HEK293 (cell line): ENCODE results near the gene KIF23.

Experiments used
- CTCF ChIA-PET: fragments of 350-600 bp; formaldehyde crosslinking; extraction: SDS; loops from one replicate; lab custom pipeline; 2021; ENCODE audit warnings: antibody characterized with exemption; lab: Yijun Ruan, JAX
- POLR2A ChIA-PET: fragments of 300-600 bp; formaldehyde crosslinking; extraction: SDS; loops from one replicate; lab custom pipeline; 2020; ENCODE audit warnings: antibody characterized with exemption, inconsistent platforms; lab: Yijun Ruan, JAX
- H3K27ac ChIP-seq: fragments of 200-500 bp; sonication (Bioruptor generic); 2 replicates; pipeline ENCODE4 v1.5.1; 2014; ENCODE audit warnings: low read depth, low read length, control low read depth, inconsistent platforms; ENCODE audit errors: extremely low read depth
- H3K36me3 ChIP-seq, 2 experiments: fragments of 200-500 bp in 1 of 2; sonication (Bioruptor generic) in 1 of 2; 1 replicate in 1 of 2; 2 replicates in 1 of 2; pipeline ENCODE4 v1.5.1; 2014 to 2017; ENCODE audit warnings: inconsistent platforms in 2 of 2, low read length in 2 of 2; ENCODE audit not compliant: control insufficient read depth in 2 of 2, insufficient read depth in 1 of 2
- H3K4me1 ChIP-seq: fragments of 200-500 bp; sonication (Bioruptor generic); 2 replicates; pipeline ENCODE4 v1.5.1; 2014; ENCODE audit warnings: mild to moderate bottlenecking, low read length, inconsistent platforms; ENCODE audit not compliant: control insufficient read depth, insufficient read depth
- H3K4me3 ChIP-seq: 2 replicates; pipeline ENCODE4 v1.5.1; 2011; ENCODE audit warnings: low read depth, mild to moderate bottlenecking, control low read depth, low read length, moderate library complexity
- H3K9me3 ChIP-seq: fragments of 200-500 bp; sonication (Bioruptor generic); 2 replicates; pipeline ENCODE4 v1.5.1; 2014; ENCODE audit warnings: low read depth, low read length, inconsistent platforms; ENCODE audit not compliant: control insufficient read depth, insufficient read depth
- BCL11A ChIP-seq: fragments of 450-650 bp; formaldehyde crosslinking; IDR thresholded peaks from 2 replicates; pipeline ENCODE4 v1.5.1; 2016; ENCODE audit warnings: low read depth, missing biosample characterization, missing genetic modification characterization
- PATZ1 ChIP-seq: fragments of 450-650 bp; formaldehyde crosslinking; IDR thresholded peaks from 2 replicates; pipeline ENCODE4 v1.5.1; 2016; ENCODE audit warnings: missing biosample characterization, missing genetic modification characterization
- PRDM2 ChIP-seq: fragments of 450-650 bp; formaldehyde crosslinking; IDR thresholded peaks from 2 replicates; pipeline ENCODE4 v1.5.1; 2016; ENCODE audit warnings: missing biosample characterization, missing genetic modification characterization, borderline replicate concordance
- ZBTB6 ChIP-seq: fragments of 450-650 bp; formaldehyde crosslinking; IDR thresholded peaks from 2 replicates; pipeline ENCODE4 v1.5.1; 2017; ENCODE audit warnings: missing biosample characterization, missing genetic modification characterization
- ZNF2 ChIP-seq: fragments of 450-650 bp; formaldehyde crosslinking; IDR thresholded peaks from 2 replicates; pipeline ENCODE4 v1.5.1; 2016; ENCODE audit warnings: missing biosample characterization, missing genetic modification characterization
- ZNF24 ChIP-seq: fragments of 450-650 bp; formaldehyde crosslinking; IDR thresholded peaks from 2 replicates; pipeline ENCODE4 v1.5.1; 2016; ENCODE audit warnings: missing biosample characterization, missing genetic modification characterization
- ZNF37A ChIP-seq: fragments of 450-650 bp; IDR thresholded peaks from 2 replicates; pipeline ENCODE4 v1.5.1; 2018; ENCODE audit warnings: missing biosample characterization, missing genetic modification characterization
- ZNF416 ChIP-seq: fragments of 450-650 bp; formaldehyde crosslinking; IDR thresholded peaks from 2 replicates; pipeline ENCODE4 v1.5.1; 2016; ENCODE audit warnings: missing biosample characterization, missing genetic modification characterization
- ZNF449 ChIP-seq: fragments of 450-650 bp; formaldehyde crosslinking; IDR thresholded peaks from 2 replicates; pipeline ENCODE4 v1.5.1; 2017; ENCODE audit warnings: missing biosample characterization, mild to moderate bottlenecking, missing genetic modification characterization, moderate library complexity
- ZNF549 ChIP-seq: fragments of 450-650 bp; IDR thresholded peaks from 2 replicates; pipeline ENCODE4 v1.5.1; 2018; ENCODE audit warnings: missing biosample characterization, missing genetic modification characterization, mild to moderate bottlenecking, inconsistent platforms, moderate library complexity
- ZNF555 ChIP-seq: fragments of 450-650 bp; formaldehyde crosslinking; conservative IDR thresholded peaks from 2 replicates; pipeline ENCODE4 v1.5.1; 2017; ENCODE audit warnings: missing biosample characterization, mild to moderate bottlenecking, missing genetic modification characterization, inconsistent platforms
- ZNF621 ChIP-seq: fragments of 450-650 bp; formaldehyde crosslinking; IDR thresholded peaks from 2 replicates; pipeline ENCODE4 v1.5.1; 2017; ENCODE audit warnings: missing biosample characterization, missing genetic modification characterization
- ZNF624 ChIP-seq: fragments of 450-650 bp; formaldehyde crosslinking; IDR thresholded peaks from 2 replicates; pipeline ENCODE4 v1.5.1; 2017; ENCODE audit warnings: missing biosample characterization, missing genetic modification characterization
- ZNF843 ChIP-seq: fragments of 450-650 bp; formaldehyde crosslinking; IDR thresholded peaks from 2 replicates; pipeline ENCODE4 v1.5.1; 2016; ENCODE audit warnings: missing biosample characterization, missing genetic modification characterization
- TF ChIP-seq, protein P1 (sequence below): fragments of 450-650 bp; formaldehyde crosslinking; conservative IDR thresholded peaks from 2 replicates; pipeline ENCODE4 v1.5.1; 2016; ENCODE audit warnings: low read depth, missing biosample characterization, missing genetic modification characterization
- TF ChIP-seq, protein P2 (sequence below): fragments of 450-650 bp; formaldehyde crosslinking; IDR thresholded peaks from 2 replicates; pipeline ENCODE4 v1.5.1; 2016; ENCODE audit warnings: missing biosample characterization, missing genetic modification characterization

KIF23 gene

GRCh38 chr15:69472046-69472445 lies 57.9 kb downstream of the KIF23 start:
- H3K4me1 ChIP-seq = peaks cover 16% of the 10 kb centered on the region
- TF ChIP-seq ZNF621 (tag by site-specific recombination) (no peak), ZNF24 (tag by site-specific recombination) (no peak), ZNF624 (tag by site-specific recombination) (no peak), PRDM2 (no peak), ZNF549 (tag by site-specific recombination) (no peak), ZNF416 (tag by site-specific recombination) (no peak), BCL11A (tag by site-specific recombination) (no peak), ZNF449 (no peak)
- TF ChIP-seq, protein P1, sequence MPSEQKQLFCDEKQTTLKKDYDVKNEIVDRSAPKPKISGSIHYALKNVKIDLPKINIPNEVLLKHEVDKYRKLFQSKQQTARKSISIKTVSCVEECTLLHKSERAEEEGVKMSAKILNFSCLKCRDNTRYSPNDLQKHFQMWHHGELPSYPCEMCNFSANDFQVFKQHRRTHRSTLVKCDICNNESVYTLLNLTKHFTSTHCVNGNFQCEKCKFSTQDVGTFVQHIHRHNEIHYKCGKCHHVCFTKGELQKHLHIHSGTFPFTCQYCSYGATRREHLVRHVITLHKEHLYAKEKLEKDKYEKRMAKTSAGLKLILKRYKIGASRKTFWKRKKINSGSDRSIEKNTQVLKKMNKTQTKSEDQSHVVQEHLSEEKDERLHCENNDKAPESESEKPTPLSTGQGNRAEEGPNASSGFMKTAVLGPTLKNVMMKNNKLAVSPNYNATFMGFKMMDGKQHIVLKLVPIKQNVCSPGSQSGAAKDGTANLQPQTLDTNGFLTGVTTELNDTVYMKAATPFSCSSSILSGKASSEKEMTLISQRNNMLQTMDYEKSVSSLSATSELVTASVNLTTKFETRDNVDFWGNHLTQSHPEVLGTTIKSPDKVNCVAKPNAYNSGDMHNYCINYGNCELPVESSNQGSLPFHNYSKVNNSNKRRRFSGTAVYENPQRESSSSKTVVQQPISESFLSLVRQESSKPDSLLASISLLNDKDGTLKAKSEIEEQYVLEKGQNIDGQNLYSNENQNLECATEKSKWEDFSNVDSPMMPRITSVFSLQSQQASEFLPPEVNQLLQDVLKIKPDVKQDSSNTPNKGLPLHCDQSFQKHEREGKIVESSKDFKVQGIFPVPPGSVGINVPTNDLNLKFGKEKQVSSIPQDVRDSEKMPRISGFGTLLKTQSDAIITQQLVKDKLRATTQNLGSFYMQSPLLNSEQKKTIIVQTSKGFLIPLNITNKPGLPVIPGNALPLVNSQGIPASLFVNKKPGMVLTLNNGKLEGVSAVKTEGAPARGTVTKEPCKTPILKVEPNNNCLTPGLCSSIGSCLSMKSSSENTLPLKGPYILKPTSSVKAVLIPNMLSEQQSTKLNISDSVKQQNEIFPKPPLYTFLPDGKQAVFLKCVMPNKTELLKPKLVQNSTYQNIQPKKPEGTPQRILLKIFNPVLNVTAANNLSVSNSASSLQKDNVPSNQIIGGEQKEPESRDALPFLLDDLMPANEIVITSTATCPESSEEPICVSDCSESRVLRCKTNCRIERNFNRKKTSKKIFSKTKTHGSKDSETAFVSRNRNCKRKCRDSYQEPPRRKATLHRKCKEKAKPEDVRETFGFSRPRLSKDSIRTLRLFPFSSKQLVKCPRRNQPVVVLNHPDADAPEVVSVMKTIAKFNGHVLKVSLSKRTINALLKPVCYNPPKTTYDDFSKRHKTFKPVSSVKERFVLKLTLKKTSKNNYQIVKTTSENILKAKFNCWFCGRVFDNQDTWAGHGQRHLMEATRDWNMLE (tag by site-specific recombination) = no peak
- ChIA-PET CTCF (interaction anchor here (0.6 to 1.6 kb wide), 2 partner anchors 9 to 995 kb away, joined by 3 to 6 read pairs; no protein-coding TSS in a partner anchor), POLR2A (interaction anchor here (1.0 kb wide), 1 partner anchor 9 kb away, joined by 3 read pairs; no protein-coding TSS in a partner anchor)
- H3K4me3 ChIP-seq = no peak overlapping the region
- H3K9me3 ChIP-seq = no peaks in the 10 kb centered on the region
- no peak overlapping the region for H3K27ac ChIP-seq
- no peaks in the 10 kb centered on the region for H3K36me3 ChIP-seq

- Histone ChIP-seq H3K36me3 (no peaks in the 10 kb centered on the region), H3K4me3 (no peak overlapping the region), H3K4me1 (peaks cover 14% of the 10 kb centered on the region), H3K27ac (no peak overlapping the region), H3K9me3 (no peaks in the 10 kb centered on the region)
- CTCF ChIA-PET = interaction anchor here (0.6 kb wide), 2 partner anchors 177 to 994 kb away, joined by 3 read pairs; no protein-coding TSS in a partner anchor
- POLR2A ChIA-PET = interaction anchor here (1.0 kb wide), 1 partner anchor 10 kb away, joined by 3 read pairs; no protein-coding TSS in a partner anchor
- TF ChIP-seq PATZ1 (tag by site-specific recombination) (no peak), ZNF555 (tag by site-specific recombination) (no peak), ZNF2 (no peak), ZNF843 (tag by site-specific recombination) (no peak), ZNF37A (tag by site-specific recombination) (no peak), ZBTB6 (tag by site-specific recombination) (no peak)
- TF ChIP-seq, protein P2, sequence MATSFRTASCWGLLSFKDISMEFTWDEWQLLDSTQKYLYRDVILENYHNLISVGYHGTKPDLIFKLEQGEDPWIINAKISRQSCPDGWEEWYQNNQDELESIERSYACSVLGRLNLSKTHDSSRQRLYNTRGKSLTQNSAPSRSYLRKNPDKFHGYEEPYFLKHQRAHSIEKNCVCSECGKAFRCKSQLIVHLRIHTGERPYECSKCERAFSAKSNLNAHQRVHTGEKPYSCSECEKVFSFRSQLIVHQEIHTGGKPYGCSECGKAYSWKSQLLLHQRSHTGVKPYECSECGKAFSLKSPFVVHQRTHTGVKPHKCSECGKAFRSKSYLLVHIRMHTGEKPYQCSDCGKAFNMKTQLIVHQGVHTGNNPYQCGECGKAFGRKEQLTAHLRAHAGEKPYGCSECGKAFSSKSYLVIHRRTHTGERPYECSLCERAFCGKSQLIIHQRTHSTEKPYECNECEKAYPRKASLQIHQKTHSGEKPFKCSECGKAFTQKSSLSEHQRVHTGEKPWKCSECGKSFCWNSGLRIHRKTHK (tag by site-specific recombination) = no peak
These were observed 58.4 kb downstream of the KIF23 start for GRCh38 chr15:69472562-69472961.
